Measurements from ENCODE around the gene NAPSA.
"Not testable (repeated sequence)": the region's sequence is repeated elsewhere in the genome, so short reads cannot be mapped to it uniquely, and the experiment has no call there.

GRCh38 chr19:50390952-50391351 lies 25.5 kb upstream of the NAPSA start:
- not testable (repeated sequence) for TF ChIP-seq CTCF (conservative IDR thresholded peaks at IDR 0.05 in 1 of 2, IDR thresholded peaks at IDR 0.05 in 1 of 2; ENCODE audit: low read depth in 1 of 2, low read length in 2 of 2); EZH2 (IDR thresholded peaks at IDR 0.05; ENCODE audit: low read length, missing control alignments)

Measured in fibroblast of lung (primary cell).